K562 (cell line): ENCODE data around the gene TMEM100. TPM values are rescaled to one million over a fixed set of nuclear protein-coding genes. Genes with fewer than 3 reads are reported as not detected.

ENCODE experiments used
- ATAC-seq: fragments of 200-7000 bp; cut with Tn5 transposase; 3 replicates; pipeline ENCODE4 v1.9.1; 2020; ENCODE audit warnings: moderate library complexity
- BruUV-seq: library from RNA; stranded (reverse); fragments of 400-500 nt; replicated peaks from 2 replicates; lab custom pipeline; 2021; lab: Mats Ljungman, UMichigan
- CTCF ChIA-PET: fragments of 300-600 bp; formaldehyde crosslinking; extraction: SDS; loops from one replicate; lab custom pipeline; 2021; ENCODE audit warnings: low intra/inter-chr PET ratio; lab: Yijun Ruan, JAX
- POLR2A ChIA-PET: fragments of 300-600, 350-650 bp; sonication (Branson Sonifier 250); formaldehyde crosslinking; extraction: SDS; loops from one replicate; lab custom pipeline; 2021; ENCODE audit warnings: antibody characterized with exemption, inconsistent platforms; lab: Yijun Ruan, JAX
- DNase-seq, 4 experiments: peaks; one replicate each; pipeline versions ENCODE4 v3.0.0 to v3.0.0-alpha.2; 2011 to 2018; ENCODE audit warnings: low spot score in 3 of 4, mixed read lengths in 3 of 4; ENCODE audit errors: extremely low read depth in 1 of 4
- FAIRE-seq: peaks from 2 replicates; lab custom pipeline; 2011; peaks lifted over from hg19 to GRCh38; lab: Jason Lieb, UNC
- H2AFZ ChIP-seq: 2 replicates; pipeline ENCODE4 v1.6.0; 2011; ENCODE audit warnings: low read depth, low read length, control low read depth, inconsistent platforms
- H3K27ac ChIP-seq: fragments of 200-600 bp; 3 replicates; pipeline ENCODE4 v1.8.0; 2011; ENCODE audit warnings: low read depth, mild to moderate bottlenecking, control low read depth, inconsistent platforms, low read length, moderate library complexity, mixed read lengths; ENCODE audit errors: extremely low read depth
- H3K27me3 ChIP-seq, 2 experiments: fragments of 300-600 bp in 1 of 2; 2 replicates in 1 of 2; 3 replicates in 1 of 2; pipeline versions ENCODE4 v1.6.0 to v1.8.0; 2011; ENCODE audit warnings: inconsistent platforms in 2 of 2, low read length in 2 of 2, mild to moderate bottlenecking in 1 of 2, mixed read lengths in 1 of 2, moderate library complexity in 1 of 2; ENCODE audit not compliant: control insufficient read depth in 2 of 2, insufficient read depth in 2 of 2
- H3K36me3 ChIP-seq: fragments of 300-600 bp; 3 replicates; pipeline ENCODE4 v1.8.0; 2011; ENCODE audit warnings: mild to moderate bottlenecking, low read length, inconsistent platforms; ENCODE audit not compliant: control insufficient read depth, insufficient read depth
- H3K4me1 ChIP-seq, 2 experiments: fragments of 200-600 bp in 1 of 2; replicated peaks in 1 of 2; 2 replicates in 1 of 2; 3 replicates in 1 of 2; pipeline versions ENCODE4 v1.5.1 to v1.8.0; 2011; ENCODE audit warnings: inconsistent platforms in 2 of 2, low read length in 2 of 2, mild to moderate bottlenecking in 1 of 2, mixed read lengths in 1 of 2, moderate library complexity in 1 of 2; ENCODE audit not compliant: control insufficient read depth in 2 of 2, insufficient read depth in 2 of 2
- H3K4me2 ChIP-seq: 2 replicates; pipeline ENCODE4 v1.6.1; 2011; ENCODE audit warnings: low read length, control low read depth, inconsistent platforms, mixed read lengths; ENCODE audit not compliant: insufficient read depth
- H3K4me3 ChIP-seq: fragments of 200-600 bp; sonication (generic), shearing (Covaris generic); 2 replicates; pipeline ENCODE4 v1.5.1; 2016; ENCODE audit warnings: control low read depth, inconsistent platforms
- H3K79me2 ChIP-seq: fragments of 200-600 bp; 3 replicates; pipeline ENCODE4 v1.8.0; 2011; ENCODE audit warnings: low read length, inconsistent platforms; ENCODE audit not compliant: control insufficient read depth, insufficient read depth
- H3K9ac ChIP-seq, 2 experiments: 2 replicates each; pipeline versions ENCODE4 v1.6.0 to v1.6.1; 2011; ENCODE audit warnings: low read depth in 2 of 2, low read length in 2 of 2, control low read depth in 1 of 2, inconsistent platforms in 1 of 2, mild to moderate bottlenecking in 1 of 2, mixed read lengths in 1 of 2; ENCODE audit not compliant: insufficient read depth in 1 of 2
- H3K9me1 ChIP-seq: one replicate; pipeline ENCODE4 v1.6.0; 2011; ENCODE audit warnings: inconsistent platforms, mild to moderate bottlenecking, low read length, moderate library complexity; ENCODE audit not compliant: control insufficient read depth, insufficient read depth
- H3K9me3 ChIP-seq: replicated peaks from 2 replicates; pipeline ENCODE4 v1.5.1; 2011; ENCODE audit warnings: low read depth, low read length, inconsistent platforms; ENCODE audit not compliant: control insufficient read depth, insufficient read depth
- H4K20me1 ChIP-seq: replicated peaks from 2 replicates; pipeline ENCODE4 v1.6.1; 2011; ENCODE audit warnings: low read length, inconsistent platforms, mixed read lengths; ENCODE audit not compliant: control insufficient read depth, insufficient read depth
- CEBPB ChIP-seq: fragments of 450-650 bp; IDR thresholded peaks from 2 replicates; pipeline ENCODE4 v1.6.1; 2016; ENCODE audit warnings: missing genetic modification characterization, missing compliant biosample characterization
- CEBPG ChIP-seq, 3 experiments: fragments of 200-800 bp in 1 of 3; sonication (Bioruptor generic) in 1 of 3; sonication (generic) in 1 of 3; formaldehyde crosslinking in 1 of 3; IDR thresholded peaks in 2 of 3; conservative IDR thresholded peaks in 1 of 3; 2 replicates each; pipeline versions ENCODE4 v1.6.1 to v1.8.0; 2016 to 2022; ENCODE audit warnings: missing compliant biosample characterization in 2 of 3, missing genetic modification characterization in 2 of 3, mild to moderate bottlenecking in 1 of 3, missing genetic modification reagents in 1 of 3
- CREM ChIP-seq: IDR thresholded peaks from 2 replicates; pipeline ENCODE4 v1.6.1; 2014; ENCODE audit warnings: antibody characterized with exemption, low read depth
- SAP30 ChIP-seq: fragments of 200-600 bp; sonication (generic); IDR thresholded peaks from 2 replicates; pipeline ENCODE4 v1.6.1; 2012; ENCODE audit warnings: borderline replicate concordance, low read depth, mild to moderate bottlenecking, moderate library complexity, low read length, control low read depth, inconsistent platforms; ENCODE audit not compliant: insufficient read depth, poor library complexity, severe bottlenecking
- TCF15 ChIP-seq: fragments of 250-450 bp; sonication (Bioruptor Pico); IDR thresholded peaks from 2 replicates; pipeline ENCODE4 v1.8.0; 2022; ENCODE audit warnings: moderate library complexity, mild to moderate bottlenecking, inconsistent platforms
- ZNF431 ChIP-seq: sonication (generic); formaldehyde crosslinking; IDR thresholded peaks from 2 replicates; pipeline ENCODE4 v1.8.0; 2022; ENCODE audit warnings: mild to moderate bottlenecking, missing genetic modification reagents
- ZNF639 ChIP-seq, 2 experiments: fragments of 200-800 bp in 1 of 2; sonication (Bioruptor generic) in 1 of 2; sonication (generic) in 1 of 2; formaldehyde crosslinking in 1 of 2; IDR thresholded peaks in 1 of 2; conservative IDR thresholded peaks in 1 of 2; 2 replicates each; pipeline versions ENCODE4 v1.5.0 to v1.6.1; 2016 to 2020; ENCODE audit warnings: missing compliant biosample characterization in 1 of 2, missing genetic modification characterization in 1 of 2, missing genetic modification reagents in 1 of 2
- WGBS: fragments of 100-300 bp; shearing (Covaris generic); methylation state at CpG from one replicate; pipeline ENCODE4 v1.1.6; 2016; ENCODE audit warnings: low coverage, mixed read lengths; ENCODE audit not compliant: insufficient coverage; ENCODE audit errors: missing lambda C conversion rate; 5-methylcytosine and 5-hydroxymethylcytosine counted together
- in situ Hi-C: fragments of 300-500 bp; cut with MboI; formaldehyde crosslinking; loops from 4 replicates; pipeline ENCODE4 v1.15.0; 2018; ENCODE audit warnings: inconsistent platforms, mixed read lengths
- intact Hi-C: fragments of 100-400 bp; cut with micrococcal nuclease; formaldehyde crosslinking; loops from 2 replicates; pipeline ENCODE4 v1.14.2; 2022
- polyA plus RNA-seq, 8 experiments: library from polyadenylated mRNA; depleted of rRNA in 4 of 8; stranded (reverse) in 5 of 8; unstranded in 3 of 8; fragments of >200 nt; fragmentation: Nextera tagmentation in 2 of 8; fragmentation: Illumina TruSeq in 1 of 8; extraction: Ambion mirVana in 2 of 8; extraction: Trizol in 1 of 8; gene quantifications; 2 replicates each; pipeline versions ENCODE4 v1.2.1 to v1.2.3, GENCODE V29; 2011 to 2014; ENCODE audit warnings: inconsistent platforms in 1 of 8, missing spikeins in 1 of 8
- total RNA-seq, 7 experiments: library from RNA; depleted of rRNA in 6 of 7; stranded (reverse); fragments of >200 nt in 6 of 7; fragmentation: Illumina TruSeq in 2 of 7; extraction: Trizol in 2 of 7; gene quantifications; 2 replicates each; pipeline versions ENCODE4 v1.2.1 to v1.2.3, GENCODE V29; 2011 to 2021; ENCODE audit warnings: low replicate concordance in 1 of 7
- TF ChIP-seq, protein P1 (sequence below), 2 experiments: fragments of 450-650 bp in 1 of 2; sonication (generic) in 1 of 2; formaldehyde crosslinking in 1 of 2; IDR thresholded peaks in 1 of 2; conservative IDR thresholded peaks in 1 of 2; 2 replicates each; pipeline versions ENCODE4 v1.6.1 to v1.8.1; 2016 to 2023; ENCODE audit warnings: mild to moderate bottlenecking in 2 of 2, moderate library complexity in 2 of 2, inconsistent platforms in 1 of 2, missing genetic modification reagents in 1 of 2

TMEM100 gene
- total and polyA plus RNA-seq, 9 of the 15 experiments (the other 6 are each of a cell fraction or from before 2014, with no cell fraction given), result 0.12 to 0.50 (median 0.19) TPM

DNA sequence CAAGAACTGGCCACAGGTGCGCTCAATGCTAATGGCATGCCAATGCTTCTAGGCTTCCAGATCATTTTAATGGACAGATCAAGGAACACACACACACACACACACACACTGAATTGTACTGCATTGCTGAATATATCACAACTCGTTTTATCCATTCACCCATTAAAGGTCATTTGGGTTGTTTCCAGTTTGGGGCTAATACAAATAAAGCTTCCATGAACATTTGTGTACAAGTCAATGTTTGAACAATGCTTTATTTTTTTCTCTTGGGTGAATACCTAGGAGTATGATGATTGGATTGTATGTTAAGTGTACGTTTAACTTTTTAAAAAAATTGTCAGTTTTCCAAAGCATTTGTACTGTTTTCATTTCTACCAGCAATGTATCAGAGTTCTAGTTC lies 24.5 kb upstream of the TMEM100 start:
- Histone ChIP-seq H3K9me3 (no peaks in the 10 kb centered on the region), H3K9me1 (no peaks in the 10 kb centered on the region), H3K36me3 (no peaks in the 10 kb centered on the region), H4K20me1 (no peaks in the 10 kb centered on the region), H2AFZ (peak overlapping the region; percentile 7; the same call in 1 of the 2 replicates), H3K4me2 (no peak overlapping the region), H3K27me3 (no peaks in the 10 kb centered on the region), H3K79me2 (peaks cover 11% of the 10 kb centered on the region), H3K4me3 (no peak overlapping the region), H3K4me1 (peaks cover 10 to 15% of the 10 kb centered on the region in 2 experiments; a peak in 4 of 5 replicates), H3K9ac (no peak overlapping the region), H3K27ac (no peak overlapping the region)
- WGBS, result 35% methylated on average over 3 of the region's 3 CpGs
- no TSS peak for BruUV-seq
- TF ChIP-seq CREM (no peak), TCF15 (CRISPR knock-in tag) (no peak), ZNF431 (no peak)
- POLR2A ChIA-PET, result no interaction called here
- in situ Hi-C loops (no loop called here), intact Hi-C loops (no loop called here)
- ATAC-seq (no peak), DNase-seq (no peak), FAIRE-seq (no peak)
- CTCF ChIA-PET, result no interaction called here

GRCh38 chr17:55746466-55746865 lies 23.8 kb upstream of the TMEM100 start:
- BruUV-seq, result no TSS peak
- WGBS, result 89% methylated on average over 1 of the region's 1 CpG
- no peak overlapping the region for H3K27ac ChIP-seq
- no peaks in the 10 kb centered on the region for H3K36me3 ChIP-seq
- ChIA-PET CTCF (no interaction called here), POLR2A (no interaction called here)
- no peak for ATAC-seq
- H3K4me3 ChIP-seq, result no peak overlapping the region
- H3K9me1 ChIP-seq, result no peaks in the 10 kb centered on the region
- peaks cover 9 to 10% of the 10 kb centered on the region in 2 experiments; a peak in 3 of 5 replicates for H3K4me1 ChIP-seq
- H3K9ac ChIP-seq, result no peak overlapping the region
- FAIRE-seq, result no peak
- no peak overlapping the region for H3K4me2 ChIP-seq
- intact Hi-C loops (no loop called here), in situ Hi-C loops (no loop called here)
- H3K9me3 ChIP-seq, result no peaks in the 10 kb centered on the region
- DNase-seq, result no peak
- H3K27me3 ChIP-seq, result no peaks in the 10 kb centered on the region
- H3K79me2 ChIP-seq, result peaks cover 3% of the 10 kb centered on the region
- no peak overlapping the region for H2AFZ ChIP-seq
- TF ChIP-seq ZNF639 (CRISPR knock-in tag; conservative IDR thresholded peaks at IDR 0.05 in 1 of 2, IDR thresholded peaks at IDR 0.05 in 1 of 2) (no peak), CEBPG (CRISPR knock-in tag; IDR thresholded peaks at IDR 0.05) (no peak), CEBPG (tag; conservative IDR thresholded peaks at IDR 0.05 in 1 of 2, IDR thresholded peaks at IDR 0.05 in 1 of 2) (peak in 1 of 2 experiments; percentile 64; a peak in 2 of 4 replicates), SAP30 (no peak), CEBPB (tag) (peak; percentile 59; the same call in 1 of the 2 replicates)
- TF ChIP-seq, protein P1, sequence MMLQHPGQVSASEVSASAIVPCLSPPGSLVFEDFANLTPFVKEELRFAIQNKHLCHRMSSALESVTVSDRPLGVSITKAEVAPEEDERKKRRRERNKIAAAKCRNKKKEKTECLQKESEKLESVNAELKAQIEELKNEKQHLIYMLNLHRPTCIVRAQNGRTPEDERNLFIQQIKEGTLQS (IDR thresholded peaks at IDR 0.05), result peak; percentile 49; the same call in 1 of the 2 replicates
- TF ChIP-seq, protein P1 (CRISPR knock-in tag; conservative IDR thresholded peaks at IDR 0.05), result no peak
- no peaks in the 10 kb centered on the region for H4K20me1 ChIP-seq
